Caco-2 (cell line): ENCODE data around the gene STK35. TPM values are rescaled to one million over a fixed set of nuclear protein-coding genes. Genes with fewer than 3 reads are reported as not detected.

ENCODE experiments used
- Bru-seq: library from RNA; stranded (reverse); fragments of 400-500 nt; gene quantifications from one replicate; lab custom pipeline; 2021; lab: Mats Ljungman, UMichigan
- BruChase-seq, 2 experiments: library from RNA; stranded (reverse); fragments of 400-500 nt; gene quantifications; one replicate each; lab custom pipeline; 2021; lab: Mats Ljungman, UMichigan
- BruUV-seq: library from RNA; stranded (reverse); fragments of 400-500 nt; replicated peaks from 2 replicates; lab custom pipeline; 2021; lab: Mats Ljungman, UMichigan
- CTCF ChIA-PET: fragments of 300-600 bp; sonication (Branson Sonifier 250); formaldehyde crosslinking; loops from one replicate; lab custom pipeline; 2022; ENCODE audit warnings: antibody characterized with exemption; lab: Charles Lee
- POLR2A ChIA-PET: fragments of 300-600 bp; sonication (Branson Sonifier 250); formaldehyde crosslinking; loops from one replicate; lab custom pipeline; 2022; ENCODE audit warnings: antibody characterized with exemption; lab: Charles Lee
- DNase-seq, 2 experiments: peaks; one replicate each; pipeline versions ENCODE4 v3.0.0 to v3.0.0-alpha.2; 2020 to 2022
- H3K27me3 ChIP-seq: replicated peaks from 2 replicates; pipeline ENCODE4 v1.6.0; 2011; ENCODE audit warnings: low read length; ENCODE audit not compliant: control insufficient read depth, insufficient read depth
- H3K36me3 ChIP-seq: 2 replicates; pipeline ENCODE4 v1.5.1; 2011; ENCODE audit warnings: low read length; ENCODE audit not compliant: control insufficient read depth, insufficient read depth
- H3K4me1 ChIP-seq: fragments of 250-450 bp; sonication (Bioruptor Pico); 2 replicates; pipeline ENCODE4 v1.5.1; 2020; ENCODE audit warnings: mild to moderate bottlenecking
- H3K4me3 ChIP-seq: 2 replicates; pipeline ENCODE4 v1.5.1; 2011; ENCODE audit warnings: low read depth, mild to moderate bottlenecking, control low read depth, low read length
- H3K9me3 ChIP-seq: fragments of 250-450 bp; sonication (Bioruptor Pico); 2 replicates; pipeline ENCODE4 v1.5.1; 2020; ENCODE audit warnings: mild to moderate bottlenecking, moderate library complexity
- H3K27ac Mint-ChIP-seq: one replicate; pipeline ENCODE4 v1.8.0; 2022; ENCODE audit warnings: mixed read lengths; ENCODE audit not compliant: unreplicated experiment
- H3K27me3 Mint-ChIP-seq: one replicate; pipeline ENCODE4 v1.8.0; 2022; ENCODE audit warnings: mixed read lengths; ENCODE audit not compliant: insufficient read depth, unreplicated experiment
- H3K36me3 Mint-ChIP-seq: one replicate; pipeline ENCODE4 v1.8.0; 2022; ENCODE audit warnings: mild to moderate bottlenecking, mixed read lengths; ENCODE audit not compliant: insufficient read depth, unreplicated experiment
- H3K4me1 Mint-ChIP-seq: one replicate; pipeline ENCODE4 v1.8.0; 2022; ENCODE audit warnings: low read depth, mixed read lengths; ENCODE audit not compliant: unreplicated experiment
- H3K4me3 Mint-ChIP-seq: one replicate; pipeline ENCODE4 v1.8.0; 2022; ENCODE audit warnings: mild to moderate bottlenecking, moderate library complexity, mixed read lengths; ENCODE audit not compliant: unreplicated experiment
- H3K9me3 Mint-ChIP-seq: one replicate; pipeline ENCODE4 v1.8.0; 2022; ENCODE audit warnings: mixed read lengths; ENCODE audit not compliant: unreplicated experiment
- intact Hi-C: fragments of 100-400 bp; cut with micrococcal nuclease; formaldehyde crosslinking; loops from one replicate; pipeline ENCODE4 v1.10.0; 2022; ENCODE audit not compliant: unreplicated experiment
- long read RNA-seq: library from polyadenylated mRNA; stranded (forward); transcript quantifications from one replicate; pipeline ENCODE4 v2.0.0, GENCODE V29; 2022
- total RNA-seq: library from RNA; stranded (reverse); gene quantifications from 2 replicates; pipeline ENCODE4 v1.2.3, GENCODE V29; 2022
- TF ChIP-seq, protein P1 (sequence below), 2 experiments: fragments of 200-600 bp in 1 of 2; IDR thresholded peaks; 1 replicate in 1 of 2; 2 replicates in 1 of 2; pipeline versions ENCODE4 v1.5.1 to v1.8.0; 2011 to 2022; ENCODE audit warnings: antibody characterized with exemption in 1 of 2, control low read depth in 1 of 2, inconsistent platforms in 1 of 2, low read depth in 1 of 2, low read length in 1 of 2, mild to moderate bottlenecking in 1 of 2, moderate library complexity in 1 of 2; ENCODE audit not compliant: insufficient read depth in 1 of 2, severe bottlenecking in 1 of 2, unreplicated experiment in 1 of 2

The STK35 gene
- total RNA-seq (40.1 and 40.2 TPM in 2 replicates), Bru-seq, nascent RNA (percentile 87 among the genes with signal in this experiment), BruChase-seq, experiment 1, labeled RNA remaining after a 2-hour chase (percentile 91 among the genes with signal in this experiment), BruChase-seq, experiment 2, labeled RNA remaining after a 6-hour chase (percentile 87 among the genes with signal in this experiment)
- long read RNA-seq, full-length matches to known transcripts, result 1 of 66 reads
- long read RNA-seq, partial matches to known transcripts, result 14 of 66 reads
- long read RNA-seq, other reads (novel, unspliced or antisense), result 51 of 66 reads

- intact Hi-C loops, result loop anchor here (5.0 kb wide), 1 partner anchor 71 kb away; no protein-coding TSS in a partner anchor
- H3K9me3 ChIP-seq, result no peaks in the 10 kb centered on the region
- TSS peak; percentile 69 for BruUV-seq
- TF ChIP-seq, protein P1, sequence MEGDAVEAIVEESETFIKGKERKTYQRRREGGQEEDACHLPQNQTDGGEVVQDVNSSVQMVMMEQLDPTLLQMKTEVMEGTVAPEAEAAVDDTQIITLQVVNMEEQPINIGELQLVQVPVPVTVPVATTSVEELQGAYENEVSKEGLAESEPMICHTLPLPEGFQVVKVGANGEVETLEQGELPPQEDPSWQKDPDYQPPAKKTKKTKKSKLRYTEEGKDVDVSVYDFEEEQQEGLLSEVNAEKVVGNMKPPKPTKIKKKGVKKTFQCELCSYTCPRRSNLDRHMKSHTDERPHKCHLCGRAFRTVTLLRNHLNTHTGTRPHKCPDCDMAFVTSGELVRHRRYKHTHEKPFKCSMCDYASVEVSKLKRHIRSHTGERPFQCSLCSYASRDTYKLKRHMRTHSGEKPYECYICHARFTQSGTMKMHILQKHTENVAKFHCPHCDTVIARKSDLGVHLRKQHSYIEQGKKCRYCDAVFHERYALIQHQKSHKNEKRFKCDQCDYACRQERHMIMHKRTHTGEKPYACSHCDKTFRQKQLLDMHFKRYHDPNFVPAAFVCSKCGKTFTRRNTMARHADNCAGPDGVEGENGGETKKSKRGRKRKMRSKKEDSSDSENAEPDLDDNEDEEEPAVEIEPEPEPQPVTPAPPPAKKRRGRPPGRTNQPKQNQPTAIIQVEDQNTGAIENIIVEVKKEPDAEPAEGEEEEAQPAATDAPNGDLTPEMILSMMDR (IDR thresholded peaks at IDR 0.05; ENCODE audit: insufficient read depth in 1 of 2, low read depth in 1 of 2, low read length in 1 of 2, severe bottlenecking in 1 of 2, unreplicated experiment in 1 of 2), result no peak
- CTCF ChIA-PET, result no interaction called here
- Mint-ChIP-seq H3K4me1 (peaks cover 15% of the 10 kb centered on the region), H3K9me3 (no peaks in the 10 kb centered on the region), H3K4me3 (peak within 1 kb of the TSS; percentile 92), H3K36me3 (peaks cover 31% of the 10 kb centered on the region), H3K27ac (peak within 1 kb of the TSS; percentile 99), H3K27me3 (peaks cover 2% of the 10 kb centered on the region)
- DNase-seq, result peak in 1 of 2 experiments; percentile 85
- H3K4me1 ChIP-seq, result peaks cover 7% of the 10 kb centered on the region
- H3K27me3 ChIP-seq, result no peaks in the 10 kb centered on the region
- 0 out of 2 replicates have a peak, but pooled peaks cover 2% of the 10 kb centered on the region for H3K36me3 ChIP-seq
- peak within 1 kb of the TSS; percentile 90 for H3K4me3 ChIP-seq
- POLR2A ChIA-PET, result no interaction called here
Measured at GRCh38 chr20:2101057-2101864, at the start of gene STK35. Gene STK35, plus strand, starts transcription at chr20:2101827. Its CDS starts 55 bp downstream, at chr20:2101882.

DNA sequence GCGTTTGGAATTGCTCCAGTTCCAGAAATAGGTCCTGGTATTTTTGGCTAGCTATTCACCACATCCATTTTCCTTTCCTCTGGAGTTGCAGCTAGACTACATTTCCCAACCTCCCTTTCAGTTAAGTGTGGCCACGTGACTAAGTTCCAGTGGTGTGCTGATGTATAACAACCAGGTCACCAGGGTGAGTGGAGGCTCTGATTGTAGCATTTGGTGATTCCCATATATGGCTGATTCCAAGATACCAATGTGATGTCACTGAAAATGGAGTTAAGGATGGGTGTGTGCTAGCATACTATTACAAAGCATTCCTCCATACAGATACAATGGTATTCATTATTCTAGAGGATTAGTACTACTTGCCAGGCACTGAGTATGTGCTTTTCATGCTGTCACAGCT is 49.7 kb upstream of the STK35 start:
- ChIA-PET CTCF (no interaction called here), POLR2A (interaction anchor here (0.6 kb wide), 1 partner anchor 382 kb away, joined by 5 read pairs; no protein-coding TSS in a partner anchor)
- peaks cover 8% of the 10 kb centered on the region for H3K9me3 Mint-ChIP-seq
- H3K9me3 ChIP-seq, result peaks cover 9% of the 10 kb centered on the region
- H3K36me3 ChIP-seq, result no peaks in the 10 kb centered on the region
- H3K4me1 ChIP-seq, result peaks cover 6% of the 10 kb centered on the region; the same call in 1 of the 2 replicates
- H3K27me3 Mint-ChIP-seq, result peaks cover 11% of the 10 kb centered on the region
- H3K36me3 Mint-ChIP-seq, result no peaks in the 10 kb centered on the region
- no peaks in the 10 kb centered on the region for H3K27me3 ChIP-seq
- intact Hi-C loops, result no loop called here
- BruUV-seq, result no TSS peak
- no peak overlapping the region for H3K4me3 ChIP-seq
- TF ChIP-seq, protein P1 (IDR thresholded peaks at IDR 0.05; ENCODE audit: insufficient read depth in 1 of 2, low read depth in 1 of 2, low read length in 1 of 2, severe bottlenecking in 1 of 2, unreplicated experiment in 1 of 2), result no peak
- no peak overlapping the region for H3K4me3 Mint-ChIP-seq
- no peak overlapping the region for H3K27ac Mint-ChIP-seq
- no peaks in the 10 kb centered on the region for H3K4me1 Mint-ChIP-seq
- no peak for DNase-seq

- peaks cover 11% of the 10 kb centered on the region for H3K27me3 Mint-ChIP-seq
Measured at GRCh38 chr20:2052741-2053140, 48.9 kb upstream of the STK35 start.

More at GRCh38 chr20:2052741-2053140, 48.9 kb upstream of the STK35 start:
- Mint-ChIP-seq H3K36me3 (no peaks in the 10 kb centered on the region), H3K9me3 (peaks cover 15% of the 10 kb centered on the region), H3K27ac (no peak overlapping the region), H3K4me1 (no peaks in the 10 kb centered on the region), H3K4me3 (no peak overlapping the region)
- CTCF ChIA-PET, result interaction anchor here (0.6 to 0.7 kb wide), 2 partner anchors 8 to 1277 kb away, joined by 3 read pairs; no protein-coding TSS in a partner anchor
- Histone ChIP-seq H3K4me3 (no peak overlapping the region), H3K27me3 (no peaks in the 10 kb centered on the region), H3K9me3 (peaks cover 9% of the 10 kb centered on the region), H3K4me1 (peaks cover 6% of the 10 kb centered on the region; the same call in 1 of the 2 replicates), H3K36me3 (no peaks in the 10 kb centered on the region)
- DNase-seq, result no peak
- POLR2A ChIA-PET, result interaction anchor here (0.6 kb wide), 1 partner anchor 600 kb away, joined by 3 read pairs; the partner anchor contains the start of gene NOP56
- BruUV-seq, result no TSS peak
- intact Hi-C loops, result no loop called here
- TF ChIP-seq, protein P1 (IDR thresholded peaks at IDR 0.05; ENCODE audit: insufficient read depth in 1 of 2, low read depth in 1 of 2, low read length in 1 of 2, severe bottlenecking in 1 of 2, unreplicated experiment in 1 of 2), result no peak
